ENCODE measurements around the gene CACNA1D. TPM values are rescaled to one million over a fixed set of nuclear protein-coding genes. Genes with fewer than 3 reads are reported as not detected.

Gene CACNA1D
- total RNA-seq, 4 donors from 2014 or later = 0.85 to 0.88 TPM; not detected in 2

GRCh38 chr3:53758846-53759245 lies 264.4 kb downstream of the CACNA1D start:
- TF ChIP-seq CTCF (IDR thresholded peaks at IDR 0.05; ENCODE audit: low read depth) = no peak

- TF ChIP-seq CTCF (IDR thresholded peaks at IDR 0.05; ENCODE audit: low read depth) = no peak
Observed at GRCh38 chr3:53763353-53763752, 268.9 kb downstream of the CACNA1D start.

- no peak for TF ChIP-seq CTCF (IDR thresholded peaks at IDR 0.05; ENCODE audit: low read depth)
Observed at GRCh38 chr3:53764026-53764775, 269.8 kb downstream of the CACNA1D start.

- no peak for TF ChIP-seq CTCF (IDR thresholded peaks at IDR 0.05; ENCODE audit: low read depth)
Observed at GRCh38 chr3:53765753-53766152, 271.3 kb downstream of the CACNA1D start.

- no peak for TF ChIP-seq CTCF (IDR thresholded peaks at IDR 0.05; ENCODE audit: low read depth)
Observed at GRCh38 chr3:53766706-53767105, 272.3 kb downstream of the CACNA1D start.

- TF ChIP-seq CTCF (IDR thresholded peaks at IDR 0.05; ENCODE audit: low read depth) = no peak
Observed at GRCh38 chr3:53768478-53769459, 274.4 kb downstream of the CACNA1D start.

GRCh38 chr3:53772562-53772961 lies 278.2 kb downstream of the CACNA1D start:
- TF ChIP-seq CTCF (IDR thresholded peaks at IDR 0.05; ENCODE audit: low read depth) = no peak

Measured in subcutaneous adipose tissue (tissue), 4 donors.